ENCODE measurements around the gene NUP62. TPM values are rescaled to one million over a fixed set of nuclear protein-coding genes. Genes with fewer than 3 reads are reported as not detected.

NUP62 gene
- total RNA-seq, 1 donor from 2014 or later, result 38.8 TPM

DNA sequence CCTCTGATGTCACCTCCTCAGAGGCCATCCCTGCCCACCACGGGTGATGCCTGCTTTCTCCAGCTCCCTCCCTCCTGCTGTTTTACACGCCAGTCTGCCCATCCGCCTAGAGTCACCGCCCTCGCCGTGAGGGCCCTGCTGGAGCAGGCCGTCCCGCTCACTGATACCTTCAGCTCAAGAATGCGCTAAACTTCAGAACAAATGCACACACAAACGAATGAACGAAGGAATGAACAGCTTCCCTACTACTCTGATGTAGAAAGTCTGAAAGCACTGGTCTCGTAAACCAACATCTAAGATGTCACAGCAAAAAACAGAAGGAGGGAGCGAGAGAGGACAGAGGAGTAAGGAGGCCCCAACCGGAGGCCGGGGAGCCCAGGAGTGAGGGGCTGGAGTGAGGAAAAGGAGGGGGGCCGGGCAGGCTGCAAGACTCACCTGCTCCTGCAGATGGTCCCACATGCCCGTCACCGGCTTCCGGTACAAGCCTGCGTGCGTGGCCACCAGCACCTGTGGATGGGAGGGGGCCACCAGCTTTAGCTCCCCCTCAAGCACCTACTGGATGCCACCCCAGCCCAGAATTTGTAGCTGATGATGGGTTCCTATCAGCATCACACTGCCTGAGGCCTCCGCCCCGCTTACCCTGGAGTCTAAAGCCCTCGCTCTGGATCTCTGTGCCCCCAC is 65.9 kb downstream of the NUP62 start:
- no peak overlapping the region for H3K27ac ChIP-seq
- no peaks in the 10 kb centered on the region for H3K27me3 ChIP-seq
- TF ChIP-seq, protein P1, sequence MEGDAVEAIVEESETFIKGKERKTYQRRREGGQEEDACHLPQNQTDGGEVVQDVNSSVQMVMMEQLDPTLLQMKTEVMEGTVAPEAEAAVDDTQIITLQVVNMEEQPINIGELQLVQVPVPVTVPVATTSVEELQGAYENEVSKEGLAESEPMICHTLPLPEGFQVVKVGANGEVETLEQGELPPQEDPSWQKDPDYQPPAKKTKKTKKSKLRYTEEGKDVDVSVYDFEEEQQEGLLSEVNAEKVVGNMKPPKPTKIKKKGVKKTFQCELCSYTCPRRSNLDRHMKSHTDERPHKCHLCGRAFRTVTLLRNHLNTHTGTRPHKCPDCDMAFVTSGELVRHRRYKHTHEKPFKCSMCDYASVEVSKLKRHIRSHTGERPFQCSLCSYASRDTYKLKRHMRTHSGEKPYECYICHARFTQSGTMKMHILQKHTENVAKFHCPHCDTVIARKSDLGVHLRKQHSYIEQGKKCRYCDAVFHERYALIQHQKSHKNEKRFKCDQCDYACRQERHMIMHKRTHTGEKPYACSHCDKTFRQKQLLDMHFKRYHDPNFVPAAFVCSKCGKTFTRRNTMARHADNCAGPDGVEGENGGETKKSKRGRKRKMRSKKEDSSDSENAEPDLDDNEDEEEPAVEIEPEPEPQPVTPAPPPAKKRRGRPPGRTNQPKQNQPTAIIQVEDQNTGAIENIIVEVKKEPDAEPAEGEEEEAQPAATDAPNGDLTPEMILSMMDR (IDR thresholded peaks at IDR 0.05), result no peak
- intact Hi-C loops (cut with DNase I), result no loop called here
- DNase-seq (ENCODE audit: low spot score in 2 of 2), result no peak
- peaks cover 51 to 54% of the 10 kb centered on the region in 2 donors for H3K36me3 ChIP-seq
- H3K4me1 ChIP-seq, result peaks cover 18 to 19% of the 10 kb centered on the region in 2 donors
- H3K4me3 ChIP-seq, result no peak overlapping the region
- H3K9me3 ChIP-seq, result no peaks in the 10 kb centered on the region

DNA sequence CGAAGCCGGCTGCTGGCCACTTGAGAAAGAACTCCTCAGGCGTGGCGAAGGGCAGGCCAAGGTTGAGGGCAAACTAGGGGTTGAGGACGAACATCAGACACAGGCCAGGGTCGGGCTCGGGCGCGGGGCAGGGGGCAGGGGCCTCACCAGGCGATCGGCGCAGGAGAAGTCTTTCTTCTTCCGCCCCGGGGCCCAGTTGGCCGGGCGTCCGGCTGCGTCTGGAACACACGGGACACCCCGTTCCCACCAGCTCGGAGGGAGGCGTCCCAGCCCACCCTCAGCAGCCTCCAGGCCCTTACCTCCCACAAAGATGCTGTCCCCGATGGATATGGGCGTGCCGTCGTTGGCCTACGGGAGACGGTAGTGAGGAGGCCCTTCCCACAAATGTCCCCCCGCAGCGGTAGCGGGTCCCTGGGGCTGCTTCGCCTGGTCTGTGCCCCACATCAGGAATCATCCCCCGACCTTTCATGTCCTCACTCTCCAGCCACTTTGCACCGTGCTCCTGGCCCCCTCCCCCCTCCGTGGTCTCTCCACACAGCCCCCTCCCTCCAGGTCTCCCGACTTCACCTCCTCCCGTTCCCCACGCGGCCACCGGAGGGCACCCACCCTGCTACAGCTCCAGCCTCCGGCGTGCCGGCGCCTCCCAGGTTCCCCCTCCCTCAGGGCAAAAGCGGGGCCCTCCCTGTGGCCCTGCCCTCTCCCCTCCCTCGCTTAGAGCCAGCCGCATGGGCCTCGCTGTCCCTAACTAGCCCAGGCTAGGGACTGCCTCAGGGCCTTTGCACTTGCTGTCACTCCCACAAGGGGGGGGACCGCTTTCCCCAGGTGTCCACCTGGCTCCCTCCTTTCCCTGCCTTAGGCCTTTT is 66.7 kb downstream of the NUP62 start:
- intact Hi-C loops (cut with DNase I), result no loop called here
- DNase-seq (ENCODE audit: low spot score in 2 of 2), result no peak
- Histone ChIP-seq H3K36me3 (peaks cover 59 to 62% of the 10 kb centered on the region in 2 donors), H3K4me3 (no peak overlapping the region), H3K9me3 (no peaks in the 10 kb centered on the region), H3K27me3 (no peaks in the 10 kb centered on the region), H3K4me1 (peaks cover 14 to 19% of the 10 kb centered on the region in 2 donors), H3K27ac (no peak overlapping the region)
- TF ChIP-seq, protein P1 (IDR thresholded peaks at IDR 0.05), result no peak

DNA sequence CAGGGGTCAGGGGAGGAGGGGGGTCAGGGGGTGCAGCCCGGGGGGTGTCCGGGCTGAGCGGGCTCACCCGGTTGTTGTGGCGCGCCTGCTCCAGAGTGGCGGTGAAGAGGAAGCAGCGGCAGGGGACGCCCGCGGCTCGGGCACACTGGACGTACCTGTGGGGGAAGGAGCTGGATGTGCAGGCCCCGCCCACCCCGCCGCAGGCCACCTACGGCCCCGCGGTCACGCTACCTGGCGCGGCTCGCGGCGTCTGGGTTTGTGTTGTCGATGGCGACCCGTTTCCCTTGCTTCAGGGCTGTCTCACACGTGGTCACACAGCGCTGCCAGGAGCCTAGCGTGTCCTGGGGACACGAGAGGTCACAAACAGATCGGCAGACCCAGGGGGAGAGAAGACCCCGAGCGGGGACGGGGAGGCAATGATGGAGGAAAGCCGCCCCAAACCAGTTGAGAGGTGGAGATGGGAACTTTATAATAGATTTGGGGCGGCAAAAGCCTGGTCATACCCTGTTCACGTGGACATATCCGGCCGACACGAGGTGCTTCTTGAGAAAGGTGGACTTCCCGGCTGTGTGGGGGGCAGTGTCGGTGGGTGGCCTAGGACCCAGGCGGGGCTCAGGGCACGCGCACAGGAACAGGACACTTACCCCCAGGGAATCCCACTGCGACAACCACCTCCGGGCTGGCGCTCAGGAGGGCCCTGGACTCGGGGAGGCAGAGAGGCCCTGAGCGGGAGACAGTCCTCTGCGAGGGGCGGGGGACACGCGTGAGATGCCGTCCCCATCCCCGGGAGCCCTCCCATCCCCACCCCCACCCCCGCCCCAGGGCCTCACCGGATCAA is 67.5 kb downstream of the NUP62 start:
- Histone ChIP-seq H3K4me3 (no peak overlapping the region), H3K36me3 (peaks cover 67 to 70% of the 10 kb centered on the region in 2 donors), H3K4me1 (peaks cover 14 to 17% of the 10 kb centered on the region in 2 donors), H3K27me3 (no peaks in the 10 kb centered on the region), H3K27ac (no peak overlapping the region), H3K9me3 (no peaks in the 10 kb centered on the region)
- DNase-seq (ENCODE audit: low spot score in 2 of 2), result no peak
- TF ChIP-seq, protein P1 (IDR thresholded peaks at IDR 0.05), result no peak
- intact Hi-C loops (cut with DNase I), result no loop called here

DNA sequence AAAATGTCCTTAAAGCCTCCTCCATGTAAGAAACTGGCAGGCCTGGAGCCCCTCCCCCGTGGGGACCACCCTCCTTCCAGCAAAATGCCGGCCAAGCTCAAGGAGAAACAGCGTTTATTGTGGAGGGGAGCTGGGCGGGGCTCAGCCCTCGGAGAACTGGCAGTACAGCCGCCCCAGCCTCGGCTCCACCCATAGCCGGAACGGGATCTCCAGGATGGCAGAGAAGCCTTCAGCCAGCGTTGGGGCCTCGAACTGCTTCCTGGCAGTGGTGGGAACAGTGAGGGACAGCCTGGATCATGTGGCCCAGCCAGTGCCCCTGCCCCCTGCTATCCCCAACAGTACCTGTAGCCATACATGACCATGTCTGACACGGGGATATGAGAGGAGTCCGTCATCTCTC is 68.2 kb downstream of the NUP62 start:
- peaks cover 9 to 10% of the 10 kb centered on the region in 2 donors for H3K4me1 ChIP-seq
- no peaks in the 10 kb centered on the region for H3K9me3 ChIP-seq
- TF ChIP-seq, protein P1 (IDR thresholded peaks at IDR 0.05), result no peak
- no peaks in the 10 kb centered on the region for H3K27me3 ChIP-seq
- no peak overlapping the region for H3K4me3 ChIP-seq
- peaks cover 72 to 77% of the 10 kb centered on the region in 2 donors for H3K36me3 ChIP-seq
- no peak for DNase-seq (ENCODE audit: low spot score in 2 of 2)
- intact Hi-C loops (cut with DNase I), result no loop called here
- peak overlapping the region in 1 of 2 donors; percentile 10 for H3K27ac ChIP-seq

DNA sequence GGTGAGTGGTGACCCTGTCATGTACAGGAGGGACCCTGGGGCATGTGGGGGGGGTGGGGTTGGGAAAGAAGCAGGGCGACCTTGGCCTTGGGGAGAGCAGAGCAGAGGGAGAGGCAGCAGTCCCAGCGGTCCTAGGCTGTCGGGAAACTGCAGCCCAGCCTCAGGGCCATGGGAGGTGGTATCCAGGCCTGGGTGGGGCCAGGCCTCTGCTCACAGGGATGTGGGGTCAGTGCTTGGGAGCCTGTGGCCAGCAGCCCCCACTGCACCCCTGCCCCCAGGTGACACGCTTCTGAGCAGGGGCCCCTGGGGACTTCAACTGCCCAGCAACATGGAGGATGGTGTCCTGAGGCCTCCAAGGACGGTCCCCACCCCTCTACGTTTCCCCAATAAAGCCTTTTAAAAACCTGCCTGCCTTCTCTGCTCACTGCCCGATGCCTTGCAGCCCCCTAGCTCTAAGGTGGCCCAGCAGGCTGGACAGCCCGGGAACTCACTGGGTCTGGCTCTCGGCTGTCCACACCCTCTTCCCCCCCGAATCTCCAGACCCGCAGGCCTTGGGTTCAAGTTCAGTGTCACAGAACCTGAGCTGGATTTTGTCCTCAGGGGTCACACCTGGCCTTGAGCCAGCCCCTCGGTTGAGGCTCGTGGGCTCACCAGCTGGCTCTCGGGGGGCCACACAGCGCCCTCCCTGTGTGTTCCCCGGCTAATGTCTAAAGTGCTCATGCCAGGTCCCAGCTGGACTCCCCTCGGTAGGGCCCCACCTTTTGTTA is 68.8 kb downstream of the NUP62 start:
- no peaks in the 10 kb centered on the region for H3K9me3 ChIP-seq
- no peaks in the 10 kb centered on the region for H3K27me3 ChIP-seq
- H3K36me3 ChIP-seq, result peaks cover 72 to 82% of the 10 kb centered on the region in 2 donors
- H3K27ac ChIP-seq, result peak overlapping the region in 1 of 2 donors; percentile 10
- no peak for DNase-seq (ENCODE audit: low spot score in 2 of 2)
- TF ChIP-seq, protein P1 (IDR thresholded peaks at IDR 0.05), result no peak
- peaks cover 3 to 4% of the 10 kb centered on the region in 2 donors for H3K4me1 ChIP-seq
- intact Hi-C loops (cut with DNase I), result no loop called here
- no peak overlapping the region for H3K4me3 ChIP-seq
